ENCODE results near the gene TMEM154. TPM values are rescaled to one million over a fixed set of nuclear protein-coding genes. Genes with fewer than 3 reads are reported as not detected.

Gene TMEM154
- polyA plus RNA-seq, 1 donor (not counting 4 experiments of a cell fraction or from before 2014, with no cell fraction given) = 106 TPM

- Histone ChIP-seq H4K20me1 (ENCODE audit: control insufficient read depth, extremely low read depth, insufficient read depth, low read length) (no peaks in the 10 kb centered on the region), H2AFZ (ENCODE audit: control insufficient read depth, low read length) (no peak overlapping the region), H3K4me2 (ENCODE audit: control insufficient read depth, extremely low read depth, insufficient read depth, low read depth, low read length) (no peak overlapping the region), H3K9me3 (ENCODE audit: control insufficient read depth, low read depth, low read length) (no peaks in the 10 kb centered on the region), H3K79me2 (ENCODE audit: control insufficient read depth, insufficient read depth, low read length) (peaks cover 8% of the 10 kb centered on the region), H3K27me3 (ENCODE audit: control insufficient read depth, extremely low read depth, insufficient read depth, low read length) (no peaks in the 10 kb centered on the region), H3K36me3 (ENCODE audit: control insufficient read depth in 2 of 2, extremely low read depth in 1 of 2, insufficient read depth in 2 of 2, low read length in 2 of 2) (no peaks in the 10 kb centered on the region), H3K9me1 (ENCODE audit: control insufficient read depth, extremely low read depth, insufficient read depth, low read length) (no peaks in the 10 kb centered on the region), H3K27ac (ENCODE audit: control insufficient read depth, insufficient read depth, low read length) (no peak overlapping the region), H3K4me3 (ENCODE audit: control insufficient read depth in 2 of 3, extremely low read depth in 1 of 3, insufficient read depth in 2 of 3, low read depth in 1 of 3, low read length in 3 of 3) (no peak overlapping the region), H3K9ac (ENCODE audit: control insufficient read depth, extremely low read depth, insufficient read depth, low read length) (no peak overlapping the region), H3K4me1 (ENCODE audit: control insufficient read depth, extremely low read depth, insufficient read depth, low read length) (peaks cover 39% of the 10 kb centered on the region)
- dilution Hi-C loops (cut with MboI; ENCODE audit: extremely low pct_ligation_motif_present, low sequenced_read_pairs) = no loop called here
- DNase-seq (ENCODE audit: low read depth, low spot score) (no peak), FAIRE-seq (no peak)
- TF ChIP-seq CTCF (optimal IDR thresholded peaks at IDR 0.05 in 1 of 3, IDR thresholded peaks at IDR 0.05 in 1 of 3, conservative IDR thresholded peaks at IDR 0.05 in 1 of 3; ENCODE audit: extremely low read depth in 1 of 3, insufficient read depth in 2 of 3, low read length in 3 of 3) (no peak), EZH2 (IDR thresholded peaks at IDR 0.05; ENCODE audit: low read length) (no peak)
Observed at GRCh38 chr4:152684007-152684406, 4.2 kb upstream of the TMEM154 start.

- Histone ChIP-seq H3K9me1 (ENCODE audit: control insufficient read depth, extremely low read depth, insufficient read depth, low read length) (no peaks in the 10 kb centered on the region), H3K4me2 (ENCODE audit: control insufficient read depth, extremely low read depth, insufficient read depth, low read depth, low read length) (peak overlapping the region; percentile 69), H3K9me3 (ENCODE audit: control insufficient read depth, low read depth, low read length) (no peaks in the 10 kb centered on the region), H3K79me2 (ENCODE audit: control insufficient read depth, insufficient read depth, low read length) (peaks cover 23% of the 10 kb centered on the region), H4K20me1 (ENCODE audit: control insufficient read depth, extremely low read depth, insufficient read depth, low read length) (peaks cover 3% of the 10 kb centered on the region), H3K9ac (ENCODE audit: control insufficient read depth, extremely low read depth, insufficient read depth, low read length) (peak overlapping the region; percentile 77), H3K4me3 (ENCODE audit: control insufficient read depth in 2 of 3, extremely low read depth in 1 of 3, insufficient read depth in 2 of 3, low read depth in 1 of 3, low read length in 3 of 3) (no peak overlapping the region), H3K27me3 (ENCODE audit: control insufficient read depth, extremely low read depth, insufficient read depth, low read length) (no peaks in the 10 kb centered on the region), H3K36me3 (ENCODE audit: control insufficient read depth in 2 of 2, extremely low read depth in 1 of 2, insufficient read depth in 2 of 2, low read length in 2 of 2) (no peaks in the 10 kb centered on the region), H3K27ac (ENCODE audit: control insufficient read depth, insufficient read depth, low read length) (peak overlapping the region; percentile 97), H3K4me1 (ENCODE audit: control insufficient read depth, extremely low read depth, insufficient read depth, low read length) (peaks cover 44% of the 10 kb centered on the region), H2AFZ (ENCODE audit: control insufficient read depth, low read length) (peak overlapping the region; percentile 59)
- FAIRE-seq (peak; percentile 71), DNase-seq (ENCODE audit: low read depth, low spot score) (no peak)
- dilution Hi-C loops (cut with MboI; ENCODE audit: extremely low pct_ligation_motif_present, low sequenced_read_pairs) = no loop called here
- TF ChIP-seq CTCF (optimal IDR thresholded peaks at IDR 0.05 in 1 of 3, IDR thresholded peaks at IDR 0.05 in 1 of 3, conservative IDR thresholded peaks at IDR 0.05 in 1 of 3; ENCODE audit: extremely low read depth in 1 of 3, insufficient read depth in 2 of 3, low read length in 3 of 3) (no peak), EZH2 (IDR thresholded peaks at IDR 0.05; ENCODE audit: low read length) (no peak)
Observed at GRCh38 chr4:152682143-152682941, 2.5 kb upstream of the TMEM154 start.
